Calu3 (cell line): Measurements from ENCODE around the gene GPR143. TPM values are rescaled to one million over a fixed set of nuclear protein-coding genes. Genes with fewer than 3 reads are reported as not detected.

Experiments
- BruUV-seq: library from RNA; stranded (reverse); fragments of 400-500 nt; replicated peaks from 2 replicates; lab custom pipeline; 2021; lab: Mats Ljungman, UMichigan
- CTCF ChIA-PET: fragments of 300-600 bp; sonication (Branson Sonifier 250); formaldehyde crosslinking; loops from one replicate; lab custom pipeline; 2022; ENCODE audit warnings: antibody characterized with exemption; lab: Charles Lee
- DNase-seq: peaks from one replicate; pipeline ENCODE4 v3.0.0; 2022
- H3K27ac Mint-ChIP-seq: one replicate; pipeline ENCODE4 v1.8.0; 2022; ENCODE audit warnings: mixed read lengths; ENCODE audit not compliant: unreplicated experiment
- H3K27me3 Mint-ChIP-seq: one replicate; pipeline ENCODE4 v1.8.0; 2022; ENCODE audit warnings: mixed read lengths; ENCODE audit not compliant: unreplicated experiment
- H3K36me3 Mint-ChIP-seq: one replicate; pipeline ENCODE4 v1.8.0; 2022; ENCODE audit warnings: mild to moderate bottlenecking, moderate library complexity, mixed read lengths; ENCODE audit not compliant: insufficient read depth, unreplicated experiment
- H3K4me1 Mint-ChIP-seq: one replicate; pipeline ENCODE4 v1.8.0; 2022; ENCODE audit warnings: mild to moderate bottlenecking, low read depth, mixed read lengths; ENCODE audit not compliant: unreplicated experiment
- H3K4me3 Mint-ChIP-seq: one replicate; pipeline ENCODE4 v1.8.0; 2022; ENCODE audit warnings: mild to moderate bottlenecking, low read depth, moderate library complexity, mixed read lengths; ENCODE audit not compliant: unreplicated experiment
- H3K9me3 Mint-ChIP-seq: one replicate; pipeline ENCODE4 v1.8.0; 2022; ENCODE audit warnings: low read depth, mixed read lengths; ENCODE audit not compliant: unreplicated experiment
- intact Hi-C: fragments of 100-400 bp; cut with micrococcal nuclease; formaldehyde crosslinking; loops from one replicate; pipeline ENCODE4 v1.10.0; 2022; ENCODE audit not compliant: unreplicated experiment
- total RNA-seq: library from RNA; stranded (reverse); gene quantifications from 2 replicates; pipeline ENCODE4 v1.2.3, GENCODE V29; 2022
- TF ChIP-seq, protein P1 (sequence below): fragments of 200-600 bp; IDR thresholded peaks from one replicate; pipeline ENCODE4 v1.8.0; 2022; ENCODE audit warnings: antibody characterized with exemption; ENCODE audit not compliant: unreplicated experiment

Gene GPR143
- total RNA-seq, 1 experiment from 2014 or later = 8.3 TPM

DNA sequence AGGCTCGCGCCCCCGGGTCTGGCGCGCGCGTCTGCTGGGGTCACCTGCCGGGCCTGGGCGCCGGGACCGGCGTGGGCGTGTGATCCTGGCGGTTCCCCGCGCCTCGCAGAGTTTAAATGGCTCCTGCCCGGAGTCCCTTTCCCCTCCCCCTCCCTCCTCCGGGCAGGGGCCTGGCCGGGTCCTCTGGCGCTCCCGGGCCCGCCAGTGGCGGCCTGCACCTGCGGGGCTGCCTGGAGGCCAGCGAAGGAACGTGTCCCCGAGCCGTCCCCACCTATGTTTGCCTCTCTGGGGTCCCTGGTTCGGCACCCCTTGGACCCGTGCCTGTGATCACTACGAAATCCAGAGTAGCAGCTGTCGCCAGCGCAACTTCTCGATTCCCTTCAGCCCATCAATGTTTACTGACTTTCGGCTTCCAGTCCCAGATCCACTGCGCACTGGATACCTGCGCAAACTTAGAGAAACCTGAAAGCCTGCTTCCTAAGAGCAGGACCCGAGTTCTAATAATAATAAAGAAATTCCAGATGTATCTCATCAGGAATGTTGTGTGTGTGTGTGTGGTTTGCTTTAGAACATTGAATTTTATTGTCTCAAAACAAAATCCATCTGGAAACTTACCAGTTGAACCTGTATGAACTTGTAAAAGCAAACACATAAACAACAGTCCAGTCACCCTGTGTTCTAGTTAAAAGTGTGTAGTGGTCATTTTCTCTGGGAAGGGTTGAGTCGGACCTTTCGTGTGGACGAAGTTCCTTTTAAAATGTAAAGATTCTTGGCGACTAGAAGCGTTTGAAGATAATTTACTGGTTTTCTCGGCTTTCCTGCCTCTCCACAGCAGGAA, 21.4 kb upstream of the GPR143 start:
- H3K27ac Mint-ChIP-seq = no peak overlapping the region
- intact Hi-C loops = loop anchor here (5.0 to 10.0 kb wide), 2 partner anchors 58 to 80 kb away; no protein-coding TSS in a partner anchor
- TSS peak; percentile 66 for BruUV-seq
- peaks cover 22% of the 10 kb centered on the region for H3K4me1 Mint-ChIP-seq
- DNase-seq = peak; percentile 43
- CTCF ChIA-PET = no interaction called here
- no peaks in the 10 kb centered on the region for H3K27me3 Mint-ChIP-seq
- H3K9me3 Mint-ChIP-seq = no peaks in the 10 kb centered on the region
- H3K4me3 Mint-ChIP-seq = peak overlapping the region; percentile 70
- H3K36me3 Mint-ChIP-seq = peaks cover 22% of the 10 kb centered on the region
- TF ChIP-seq, protein P1, sequence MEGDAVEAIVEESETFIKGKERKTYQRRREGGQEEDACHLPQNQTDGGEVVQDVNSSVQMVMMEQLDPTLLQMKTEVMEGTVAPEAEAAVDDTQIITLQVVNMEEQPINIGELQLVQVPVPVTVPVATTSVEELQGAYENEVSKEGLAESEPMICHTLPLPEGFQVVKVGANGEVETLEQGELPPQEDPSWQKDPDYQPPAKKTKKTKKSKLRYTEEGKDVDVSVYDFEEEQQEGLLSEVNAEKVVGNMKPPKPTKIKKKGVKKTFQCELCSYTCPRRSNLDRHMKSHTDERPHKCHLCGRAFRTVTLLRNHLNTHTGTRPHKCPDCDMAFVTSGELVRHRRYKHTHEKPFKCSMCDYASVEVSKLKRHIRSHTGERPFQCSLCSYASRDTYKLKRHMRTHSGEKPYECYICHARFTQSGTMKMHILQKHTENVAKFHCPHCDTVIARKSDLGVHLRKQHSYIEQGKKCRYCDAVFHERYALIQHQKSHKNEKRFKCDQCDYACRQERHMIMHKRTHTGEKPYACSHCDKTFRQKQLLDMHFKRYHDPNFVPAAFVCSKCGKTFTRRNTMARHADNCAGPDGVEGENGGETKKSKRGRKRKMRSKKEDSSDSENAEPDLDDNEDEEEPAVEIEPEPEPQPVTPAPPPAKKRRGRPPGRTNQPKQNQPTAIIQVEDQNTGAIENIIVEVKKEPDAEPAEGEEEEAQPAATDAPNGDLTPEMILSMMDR = no peak

DNA sequence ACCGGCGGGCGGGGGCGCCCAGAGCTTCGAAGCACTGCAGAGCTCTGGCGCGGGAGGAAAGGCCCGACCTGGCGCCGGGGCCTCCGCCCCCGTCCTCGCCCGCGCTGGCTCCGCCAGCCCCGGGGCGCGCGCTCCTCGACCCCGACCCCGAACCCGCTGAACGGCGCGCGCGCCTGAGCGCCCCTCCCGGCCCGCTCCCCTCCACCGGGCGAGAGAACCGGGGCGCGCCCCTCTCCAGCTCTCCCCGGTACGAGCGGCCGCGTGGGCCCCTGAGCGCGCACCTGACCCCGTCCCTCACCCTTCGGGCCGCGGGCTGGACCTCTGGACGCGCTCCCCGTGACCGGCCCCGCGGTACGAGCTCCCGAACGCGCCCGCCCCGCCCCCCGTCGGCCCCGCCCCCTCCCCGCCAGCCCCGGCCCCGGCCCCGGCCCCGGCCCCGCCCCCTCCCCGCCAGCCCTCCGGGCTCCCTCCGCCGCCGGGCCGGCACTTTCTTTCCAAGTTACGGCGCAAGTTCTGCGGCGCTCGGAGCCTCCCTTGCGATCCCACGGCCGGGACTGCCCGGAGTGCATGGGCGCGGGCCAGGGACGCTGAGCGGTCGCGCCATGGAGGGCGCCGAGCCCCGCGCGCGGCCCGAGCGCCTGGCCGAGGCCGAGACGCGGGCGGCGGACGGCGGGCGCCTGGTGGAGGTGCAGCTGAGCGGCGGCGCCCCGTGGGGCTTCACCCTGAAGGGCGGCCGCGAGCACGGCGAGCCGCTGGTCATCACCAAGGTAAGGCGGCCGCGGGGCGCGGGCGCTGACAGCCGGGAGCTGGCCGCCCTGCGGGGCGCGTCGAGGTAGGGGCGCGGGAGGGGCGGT, 20.5 kb upstream of the GPR143 start, which contains the start of gene SHROOM2:
SHROOM2 (plus strand) TSS at position 486 of the 854 bp plus-strand sequence; CDS start at position 603, 117 bp downstream.
- TF ChIP-seq, protein P1 = no peak
- H3K36me3 Mint-ChIP-seq = peaks cover 22% of the 10 kb centered on the region
- peak; percentile 50 for DNase-seq
- peaks cover 22% of the 10 kb centered on the region for H3K4me1 Mint-ChIP-seq
- H3K4me3 Mint-ChIP-seq = peak within 1 kb of the TSS; percentile 70
- intact Hi-C loops = loop anchor here (5.0 to 10.0 kb wide), 2 partner anchors 59 to 81 kb away; no protein-coding TSS in a partner anchor
- H3K9me3 Mint-ChIP-seq = no peaks in the 10 kb centered on the region
- no TSS peak for BruUV-seq
- H3K27me3 Mint-ChIP-seq = no peaks in the 10 kb centered on the region
- H3K27ac Mint-ChIP-seq = no peak within 1 kb of the TSS
- CTCF ChIA-PET = interaction anchor here (0.6 kb wide), 1 partner anchor 64 kb away, joined by 4 read pairs; no protein-coding TSS in a partner anchor

DNA sequence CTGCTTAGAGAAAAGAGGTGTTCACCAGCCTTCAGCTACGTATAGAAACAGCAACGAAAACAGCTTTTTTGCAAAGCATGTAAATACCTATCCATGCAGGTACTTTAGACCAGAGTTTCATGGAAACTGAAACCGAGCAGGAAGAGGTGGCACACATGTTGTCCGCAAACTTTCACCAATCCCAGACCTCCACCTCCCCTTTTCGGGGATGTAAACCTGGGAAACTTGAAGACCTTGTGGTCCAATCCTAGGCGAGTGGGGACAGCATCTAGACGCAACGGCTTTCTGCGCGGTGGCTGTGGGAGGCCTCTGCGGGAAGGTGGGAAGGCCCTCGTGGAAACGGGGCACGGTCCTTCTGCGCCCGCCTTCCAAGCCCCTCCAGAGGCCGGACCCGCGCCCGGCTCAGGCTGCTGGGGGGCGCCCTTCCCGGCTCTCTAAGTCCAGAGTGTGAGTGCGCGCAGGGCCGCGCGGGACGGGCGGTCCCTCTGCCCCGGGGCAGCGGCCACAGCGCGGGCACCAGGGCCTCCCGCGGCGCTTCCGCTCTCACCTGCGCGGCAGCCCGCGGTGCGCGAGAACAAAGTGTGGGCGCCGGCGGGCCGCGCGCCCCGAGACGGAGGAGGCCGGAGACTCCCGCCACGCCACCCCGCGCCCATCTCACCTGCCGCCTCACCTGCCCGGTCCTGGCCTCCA, 19.8 kb upstream of the GPR143 start:
- no peak for DNase-seq
- no TSS peak for BruUV-seq
- CTCF ChIA-PET = interaction anchor here (0.6 kb wide), 1 partner anchor 65 kb away, joined by 4 read pairs; no protein-coding TSS in a partner anchor
- no peaks in the 10 kb centered on the region for H3K9me3 Mint-ChIP-seq
- H3K27me3 Mint-ChIP-seq = no peaks in the 10 kb centered on the region
- H3K4me1 Mint-ChIP-seq = peaks cover 22% of the 10 kb centered on the region
- H3K36me3 Mint-ChIP-seq = peaks cover 22% of the 10 kb centered on the region
- peak overlapping the region; percentile 52 for H3K4me3 Mint-ChIP-seq
- TF ChIP-seq, protein P1 = no peak
- intact Hi-C loops = loop anchor here (5.0 to 10.0 kb wide), 2 partner anchors 59 to 82 kb away; no protein-coding TSS in a partner anchor
- no peak overlapping the region for H3K27ac Mint-ChIP-seq
